Left forelimb (tissue), 1 donor: ENCODE measurements around the gene CCDC117.

Experiments
- DNase-seq: peaks from one replicate; pipeline ENCODE4 v3.0.0-alpha.2; 2018; ENCODE audit warnings: low spot score

CCDC117 gene

GRCh38 chr22:28769394-28770085, 3.0 kb upstream of the CCDC117 start:
- DNase-seq: no peak

DNA sequence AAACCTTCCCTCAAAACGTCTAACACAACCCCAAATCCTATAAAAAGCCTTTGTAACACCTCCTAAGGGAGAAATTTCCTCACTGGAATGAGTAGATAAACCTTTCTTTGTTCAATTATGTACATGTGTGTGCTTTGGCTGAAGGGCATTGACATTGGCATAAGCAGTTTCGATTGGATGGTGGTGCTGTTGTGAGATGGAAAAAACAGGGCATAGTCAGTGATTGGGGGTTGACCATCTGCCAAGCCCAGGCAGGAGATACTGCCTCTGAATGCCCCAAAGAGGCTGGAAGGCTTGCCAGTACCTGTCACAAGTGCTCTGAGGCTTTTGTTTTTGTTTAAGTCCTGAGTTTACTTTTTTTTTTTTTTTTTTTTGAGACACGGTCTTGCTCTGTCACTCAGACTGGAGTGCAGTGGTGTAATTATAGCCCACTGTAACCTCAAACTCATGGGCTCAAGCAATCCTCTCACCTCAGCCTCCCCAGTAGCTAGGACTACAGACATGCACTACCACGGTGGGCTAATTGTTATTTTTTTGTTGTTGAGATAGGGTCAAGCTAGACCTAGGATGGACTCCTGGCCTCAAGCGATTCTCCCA, 1.2 kb upstream of the CCDC117 start:
- no peak for DNase-seq

- DNase-seq: no peak
Measured at GRCh38 chr22:28773461-28773867, 969 bp downstream of the CCDC117 start.

DNA sequence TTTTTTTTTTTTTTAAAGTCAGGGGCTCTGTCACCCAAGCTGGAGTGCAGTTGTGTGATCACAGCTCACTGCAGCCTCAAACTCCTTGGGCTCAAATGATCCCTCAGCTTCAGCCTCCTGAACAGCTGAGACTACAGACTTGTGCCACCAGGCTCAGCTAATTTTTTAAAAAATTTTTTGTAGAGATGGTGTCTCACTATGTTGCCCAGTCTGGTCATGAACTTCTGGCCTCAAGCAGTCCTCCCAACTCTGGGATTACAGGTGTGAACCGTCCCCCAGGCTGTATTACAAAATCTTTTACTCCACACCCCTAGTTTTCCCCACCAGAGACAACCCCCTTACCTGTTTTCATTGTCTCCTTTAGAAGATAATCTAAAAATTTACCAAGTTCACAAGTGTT, 1.9 kb downstream of the CCDC117 start:
- no peak for DNase-seq

DNA sequence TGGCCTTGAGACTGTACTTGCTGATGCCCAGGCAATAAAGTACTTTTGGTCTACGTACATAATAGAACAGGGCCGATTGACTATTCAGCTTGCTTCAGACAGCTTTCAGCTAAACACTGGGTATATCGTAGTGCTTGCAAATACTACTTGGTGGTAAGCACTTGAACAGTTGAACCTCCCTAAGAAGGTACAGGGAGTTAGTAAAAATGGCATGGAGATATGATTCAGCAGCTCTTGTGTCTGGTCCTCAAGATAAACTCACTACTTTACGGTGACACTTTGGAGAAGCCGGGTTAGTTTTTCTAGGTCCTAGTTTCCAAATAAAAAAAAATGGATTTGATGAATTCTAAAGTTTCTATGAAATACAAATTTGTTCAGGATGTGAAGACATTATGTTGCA, 7.3 kb downstream of the CCDC117 start:
- DNase-seq: no peak

DNA sequence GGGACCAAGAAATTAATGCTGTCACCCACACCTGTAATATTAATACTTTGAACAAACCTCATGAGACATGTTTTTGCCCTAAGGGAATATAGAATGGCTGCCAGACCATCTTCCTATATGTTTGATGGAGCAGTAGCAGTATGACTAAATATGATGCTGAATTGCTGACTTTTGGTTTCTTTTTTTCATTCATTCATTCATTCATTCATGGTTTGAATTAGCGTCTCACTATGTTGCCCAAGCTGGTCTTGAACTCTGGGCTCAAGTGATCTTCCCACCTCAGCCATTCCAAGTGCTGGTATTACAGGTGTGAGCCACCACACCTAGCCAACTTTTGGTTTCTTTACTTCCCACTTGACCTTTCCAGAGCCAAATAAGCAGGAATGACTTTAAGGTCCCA, 7.8 kb downstream of the CCDC117 start:
- DNase-seq: no peak

- no peak for DNase-seq
Measured at GRCh38 chr22:28783786-28784671, 11.5 kb downstream of the CCDC117 start.

DNA sequence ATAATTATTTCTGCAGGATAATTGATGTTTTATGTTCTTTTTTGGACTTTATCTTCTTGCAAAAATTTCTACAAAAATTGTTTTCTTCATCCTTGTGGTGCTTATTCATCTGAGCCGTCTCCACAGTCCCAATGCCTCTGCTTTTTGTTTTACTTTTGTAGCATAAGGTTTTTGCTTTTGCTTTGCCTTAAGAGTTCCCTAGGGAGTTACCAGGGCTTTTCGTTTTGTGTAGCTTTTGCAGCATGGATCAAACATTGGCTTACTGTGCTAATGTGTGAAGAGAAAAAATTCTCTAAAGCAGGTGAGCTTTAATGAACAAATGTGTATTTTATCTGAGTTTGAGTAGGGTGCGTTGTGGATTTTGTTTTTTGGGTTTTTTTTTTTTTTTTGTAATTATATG, 16.1 kb downstream of the CCDC117 start:
- no peak for DNase-seq

DNA sequence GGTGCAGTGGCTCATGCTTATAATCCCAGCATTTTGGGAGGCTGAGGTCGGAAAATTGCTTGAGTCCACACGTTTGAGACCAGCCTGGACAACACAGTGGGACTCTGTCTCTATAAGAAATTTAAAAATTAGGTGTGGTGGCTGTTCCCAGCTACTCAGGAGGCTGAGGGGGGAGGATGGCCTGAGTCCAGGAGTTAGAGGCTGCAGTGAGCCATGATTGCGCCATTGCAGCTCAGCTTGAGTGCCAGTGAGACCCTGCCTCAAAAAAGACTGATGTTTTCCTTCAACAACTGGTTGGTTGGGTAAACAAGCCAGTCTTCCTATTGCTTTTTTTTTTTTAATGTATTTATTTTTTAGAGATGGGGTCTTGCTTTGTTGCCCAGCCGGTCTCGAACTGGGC, 18.6 kb downstream of the CCDC117 start:
- DNase-seq: no peak

GRCh38 chr22:28791841-28792490, 19.5 kb downstream of the CCDC117 start:
- DNase-seq: no peak

GRCh38 chr22:28792491-28793383, 20.2 kb downstream of the CCDC117 start:
- DNase-seq: no peak

DNA sequence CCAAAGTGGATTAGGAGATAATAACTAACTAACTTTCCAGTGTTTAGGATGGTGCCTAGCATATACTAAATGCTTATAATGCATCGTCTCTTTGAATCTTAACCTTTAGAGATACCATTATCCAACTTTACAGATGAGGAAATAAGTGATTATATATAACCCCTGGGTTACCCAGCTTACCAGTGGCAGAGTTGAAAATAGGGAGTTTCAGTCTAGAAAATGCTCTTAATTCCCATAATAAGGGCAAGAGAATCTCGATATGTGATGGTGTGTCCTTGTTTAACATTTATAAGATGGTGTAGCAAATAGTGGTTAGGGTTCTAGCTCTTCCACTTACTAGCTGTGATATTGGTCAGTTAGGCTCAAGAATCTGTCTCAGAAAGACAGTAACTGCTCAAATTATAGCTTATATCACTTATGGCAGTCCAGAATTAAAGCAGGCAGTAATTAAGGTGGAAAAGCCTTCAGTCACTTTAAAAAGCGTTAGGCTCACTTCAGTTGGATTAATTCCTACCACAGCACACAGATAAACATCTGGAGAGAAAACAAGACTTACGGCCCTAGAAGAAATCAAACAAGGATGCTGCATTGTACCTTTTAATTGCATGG, 21.6 kb downstream of the CCDC117 start:
- no peak for DNase-seq

DNA sequence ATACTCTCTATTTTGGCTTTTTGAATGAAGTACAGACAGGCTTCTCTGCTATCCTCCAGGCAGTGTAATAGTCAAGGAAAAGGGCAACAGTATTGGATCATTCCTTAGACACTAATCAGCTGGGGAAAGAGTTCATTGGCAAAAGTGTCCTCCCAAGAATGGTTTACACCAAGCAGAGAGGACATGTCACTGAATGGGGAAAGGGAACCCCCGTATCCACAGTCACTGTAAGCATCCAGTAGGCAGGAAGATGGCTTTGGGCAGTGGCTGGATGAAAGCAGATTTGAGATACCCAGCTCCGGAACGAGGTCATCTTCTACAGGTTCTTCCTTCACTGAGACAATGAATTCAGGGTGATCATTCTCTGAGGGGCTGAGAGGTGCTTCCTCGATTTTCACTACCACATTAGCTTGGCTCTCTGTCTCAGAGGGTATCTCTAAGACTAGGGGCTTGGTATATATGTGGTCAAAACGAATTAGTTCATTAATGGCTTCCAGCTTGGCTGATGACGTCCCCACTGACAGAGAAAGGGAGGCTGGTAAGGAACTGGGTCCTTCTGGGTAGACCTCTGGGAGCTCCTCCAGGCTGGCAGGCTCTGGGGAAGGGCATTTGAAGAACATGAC, 22.7 kb downstream of the CCDC117 start:
- no peak for DNase-seq

DNA sequence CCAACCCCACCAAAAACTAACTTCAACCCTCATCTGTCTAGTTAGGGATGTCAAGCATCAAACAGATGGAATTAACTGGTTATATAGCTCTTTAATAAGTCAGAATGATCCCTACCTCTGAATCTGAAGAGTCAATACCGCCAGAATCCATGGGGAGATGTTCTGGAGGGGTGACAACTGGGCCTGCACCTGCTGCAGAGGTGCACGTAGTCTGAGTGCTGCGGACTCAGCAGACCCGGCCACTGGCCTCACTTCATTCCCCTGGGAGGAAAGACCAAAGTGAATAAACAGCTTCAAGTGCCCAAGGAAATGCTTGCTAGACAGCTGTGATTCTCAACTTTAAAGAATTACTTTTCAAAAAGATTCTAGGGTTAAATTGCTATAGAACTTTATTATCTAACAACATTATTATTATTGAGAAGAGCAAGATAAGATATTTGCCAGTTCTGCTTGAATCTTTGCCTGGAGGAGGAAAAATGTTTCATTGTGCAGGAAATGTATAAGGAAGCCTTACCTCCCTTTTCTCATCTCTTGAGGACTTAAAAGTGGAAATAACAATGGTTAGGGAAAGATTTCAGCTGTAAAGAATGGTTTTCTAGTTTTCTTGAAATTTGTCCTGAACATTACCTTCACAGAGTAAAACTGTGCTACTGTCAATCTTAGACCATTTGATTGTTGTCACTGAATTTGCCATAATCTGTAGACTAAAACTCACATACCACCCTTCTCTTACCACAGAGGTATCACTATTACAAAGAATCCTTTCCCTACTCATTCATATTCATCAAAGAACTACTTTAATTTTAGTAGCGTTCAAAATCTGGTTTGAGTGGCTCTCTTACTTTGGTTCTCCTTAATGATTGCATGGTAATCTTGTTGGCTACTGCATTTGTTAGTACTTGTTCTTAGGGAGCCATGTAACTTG, 23.7 kb downstream of the CCDC117 start:
- DNase-seq: no peak

- no peak for DNase-seq
Measured at GRCh38 chr22:28798810-28799605, 26.5 kb downstream of the CCDC117 start.

GRCh38 chr22:28799606-28800307, 27.3 kb downstream of the CCDC117 start:
- DNase-seq: peak; percentile 84

- DNase-seq: peak; percentile 97
Measured at GRCh38 chr22:28800308-28801041, 28.0 kb downstream of the CCDC117 start, which contains the start of gene XBP1. Gene XBP1 (minus strand): TSS chr22:28800569.
